Sigmoid colon (tissue), 7 donors: ENCODE data around the gene SETBP1. TPM values are rescaled to one million over a fixed set of nuclear protein-coding genes. Genes with fewer than 3 reads are reported as not detected.

Experiments
- DNase-seq: peaks from one replicate; pipeline ENCODE4 v3.0.0-alpha.2; 2019
- H3K27ac ChIP-seq, 4 donors: fragments of 200-600 bp; sonication (generic); one replicate each; pipeline ENCODE4 v1.5.1; 2016 to 2019; ENCODE audit warnings: mild to moderate bottlenecking in 1 of 4
- H3K27me3 ChIP-seq, 3 donors: fragments of 200-600 bp; sonication (generic); one replicate each; pipeline ENCODE4 v1.5.1; 2019; ENCODE audit warnings: mild to moderate bottlenecking in 1 of 3
- H3K36me3 ChIP-seq, 4 donors: fragments of 200-600 bp; sonication (generic); one replicate each; pipeline ENCODE4 v1.5.1; 2016 to 2019
- H3K4me1 ChIP-seq, 4 donors: fragments of 200-600 bp; sonication (generic); one replicate each; pipeline ENCODE4 v1.5.1; 2017 to 2019
- H3K4me3 ChIP-seq, 4 donors: fragments of 200-600 bp; sonication (generic); one replicate each; pipeline ENCODE4 v1.5.1; 2017 to 2019; ENCODE audit warnings: mild to moderate bottlenecking in 2 of 4, moderate library complexity in 1 of 4
- H3K9me3 ChIP-seq, 4 donors: fragments of 200-600 bp in 3 of 4; sonication (generic) in 3 of 4; one replicate each; pipeline versions ENCODE4 v1.5.1 to v1.6.1; 2013 to 2019
- EP300 ChIP-seq, 4 donors: sonication (generic); formaldehyde crosslinking; IDR thresholded peaks; one replicate each; pipeline ENCODE4 v1.6.1; 2017; ENCODE audit warnings: antibody characterized with exemption in 4 of 4
- POLR2A ChIP-seq, 2 donors: fragments of 450-650 bp; IDR thresholded peaks; one replicate each; pipeline ENCODE4 v1.6.1; 2016; ENCODE audit warnings: antibody characterized with exemption in 2 of 2, mild to moderate bottlenecking in 2 of 2, moderate library complexity in 2 of 2
- POLR2AphosphoS5 ChIP-seq, 4 donors: sonication (generic); formaldehyde crosslinking; IDR thresholded peaks; one replicate each; pipeline ENCODE4 v1.6.1; 2017; ENCODE audit warnings: antibody characterized with exemption in 4 of 4
- WGBS, 2 donors: extraction: QIAGEN DNeasy Blood & Tissue Kit; methylation state at CpG; one replicate each; pipeline ENCODE4 v1.1.7; 2013; 5-methylcytosine and 5-hydroxymethylcytosine counted together
- intact Hi-C: fragments of 100-400 bp; cut with DNase I; formaldehyde crosslinking; loops from one replicate; pipeline ENCODE4 v1.15.1; 2023
- polyA plus RNA-seq, 3 donors: library from polyadenylated mRNA; stranded (reverse); fragments of 200-250 nt; gene quantifications; one replicate each; pipeline ENCODE4 v1.2.3, GENCODE V29; 2013
- total RNA-seq, 4 donors: library from RNA; depleted of rRNA; stranded (reverse); fragments of >200 nt; gene quantifications; one replicate each; pipeline ENCODE4 v1.1.0, GENCODE V29; 2016
- TF ChIP-seq, protein P1 (sequence below), 4 experiments: fragments of 450-650 bp in 3 of 4; fragments of 200-600 bp in 1 of 4; IDR thresholded peaks; one replicate each; pipeline ENCODE4 v1.5.1; 2016 to 2019; ENCODE audit warnings: antibody characterized with exemption in 4 of 4, mild to moderate bottlenecking in 3 of 4, moderate library complexity in 2 of 4
- donor health status: healthy with polysubstance abuse.
- donor health status: Bipolar disorder and iron deficiency.
- donor health status: healthy.

SETBP1 gene
- total and polyA plus RNA-seq, 7 donors: 0.69 to 100 (median 67.9) TPM

DNA sequence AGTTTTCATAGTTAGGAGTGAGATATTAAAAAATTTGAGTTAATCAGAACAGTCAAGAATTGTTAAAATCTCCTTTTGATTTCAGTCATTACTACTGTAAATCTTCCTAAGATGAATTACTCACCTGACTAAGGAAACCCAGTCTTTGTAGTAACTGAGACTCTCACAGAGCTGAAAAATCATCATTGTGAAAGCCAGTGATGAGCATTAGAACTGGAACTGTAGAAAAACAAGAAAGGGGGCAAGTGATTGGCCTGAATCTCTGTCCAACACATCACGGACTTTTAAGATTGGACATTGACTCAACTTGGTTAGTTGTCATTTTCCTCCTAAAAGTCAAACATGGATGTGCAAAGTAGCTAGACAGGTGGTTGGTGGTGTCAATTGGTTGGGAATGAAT is 21.9 kb downstream of the SETBP1 start:
- DNase-seq: no peak
- H3K27ac ChIP-seq: peak overlapping the region in 2 of 4 donors; percentile 84 to 88
- TF ChIP-seq, protein P1, sequence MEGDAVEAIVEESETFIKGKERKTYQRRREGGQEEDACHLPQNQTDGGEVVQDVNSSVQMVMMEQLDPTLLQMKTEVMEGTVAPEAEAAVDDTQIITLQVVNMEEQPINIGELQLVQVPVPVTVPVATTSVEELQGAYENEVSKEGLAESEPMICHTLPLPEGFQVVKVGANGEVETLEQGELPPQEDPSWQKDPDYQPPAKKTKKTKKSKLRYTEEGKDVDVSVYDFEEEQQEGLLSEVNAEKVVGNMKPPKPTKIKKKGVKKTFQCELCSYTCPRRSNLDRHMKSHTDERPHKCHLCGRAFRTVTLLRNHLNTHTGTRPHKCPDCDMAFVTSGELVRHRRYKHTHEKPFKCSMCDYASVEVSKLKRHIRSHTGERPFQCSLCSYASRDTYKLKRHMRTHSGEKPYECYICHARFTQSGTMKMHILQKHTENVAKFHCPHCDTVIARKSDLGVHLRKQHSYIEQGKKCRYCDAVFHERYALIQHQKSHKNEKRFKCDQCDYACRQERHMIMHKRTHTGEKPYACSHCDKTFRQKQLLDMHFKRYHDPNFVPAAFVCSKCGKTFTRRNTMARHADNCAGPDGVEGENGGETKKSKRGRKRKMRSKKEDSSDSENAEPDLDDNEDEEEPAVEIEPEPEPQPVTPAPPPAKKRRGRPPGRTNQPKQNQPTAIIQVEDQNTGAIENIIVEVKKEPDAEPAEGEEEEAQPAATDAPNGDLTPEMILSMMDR (IDR thresholded peaks at IDR 0.05): no peak
- no peak for TF ChIP-seq POLR2A (IDR thresholded peaks at IDR 0.05)
- no peak for TF ChIP-seq EP300 (IDR thresholded peaks at IDR 0.05)
- TF ChIP-seq POLR2AphosphoS5 (IDR thresholded peaks at IDR 0.05): no peak

DNA sequence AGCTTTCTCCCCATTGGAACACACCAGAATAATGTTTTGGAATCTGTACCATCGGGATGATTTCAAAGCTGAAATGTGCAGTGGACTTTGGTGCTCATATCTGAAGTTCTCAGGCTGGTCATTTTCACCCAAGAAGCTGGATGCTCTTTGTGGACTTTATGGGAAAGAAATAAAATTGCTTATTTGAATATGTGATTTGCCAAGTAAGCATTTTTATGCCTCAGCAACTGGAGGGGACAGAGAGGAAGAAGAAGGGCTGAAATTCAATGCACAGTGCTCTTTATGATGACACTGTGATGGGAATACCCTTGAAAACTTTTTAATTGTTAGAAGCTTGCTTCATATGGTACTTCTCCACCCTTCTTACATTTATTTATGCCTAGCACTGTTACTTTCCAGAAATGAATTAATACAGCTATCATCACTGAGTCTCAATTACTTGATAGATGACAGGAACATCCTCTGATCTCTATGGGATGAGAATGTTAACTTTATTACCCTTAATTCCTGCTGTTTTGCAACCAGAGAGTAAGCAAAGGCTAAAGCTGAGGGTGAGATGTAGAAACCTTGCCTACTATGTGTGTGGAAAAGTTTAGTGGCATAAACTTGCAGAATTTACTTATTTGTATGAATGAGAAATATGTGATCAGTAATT is 23.6 kb downstream of the SETBP1 start:
- peaks cover 0 to 95% (median 65%) of the 10 kb centered on the region in 4 donors for H3K4me1 ChIP-seq
- TF ChIP-seq POLR2A (IDR thresholded peaks at IDR 0.05) (no peak), POLR2AphosphoS5 (IDR thresholded peaks at IDR 0.05) (no peak), EP300 (IDR thresholded peaks at IDR 0.05) (no peak)
- TF ChIP-seq, protein P1 (IDR thresholded peaks at IDR 0.05): no peak
- peaks cover 0 to 4% (median 0%) of the 10 kb centered on the region in 4 donors for H3K36me3 ChIP-seq
- H3K9me3 ChIP-seq: no peaks in the 10 kb centered on the region
- H3K27me3 ChIP-seq: no peaks in the 10 kb centered on the region
- peak overlapping the region in 3 of 4 donors; percentile 43 to 51 (median 46) for H3K27ac ChIP-seq
- H3K4me3 ChIP-seq: no peak overlapping the region
- intact Hi-C loops: no loop called here
- DNase-seq: no peak
- WGBS, 2 donors: 93 to 94% methylated on average over 1 of the region's 1 CpG

More for the DNA sequence above, 21.9 kb downstream of the SETBP1 start:
- no peaks in the 10 kb centered on the region for H3K27me3 ChIP-seq
- H3K36me3 ChIP-seq: peaks cover 0 to 4% (median 0%) of the 10 kb centered on the region in 4 donors
- intact Hi-C loops: no loop called here
- no peak overlapping the region for H3K4me3 ChIP-seq
- H3K9me3 ChIP-seq: no peaks in the 10 kb centered on the region
- 94 to 98% methylated on average over 1 of the region's 1 CpG for WGBS, 2 donors
- peaks cover 0 to 90% (median 59%) of the 10 kb centered on the region in 4 donors for H3K4me1 ChIP-seq

DNA sequence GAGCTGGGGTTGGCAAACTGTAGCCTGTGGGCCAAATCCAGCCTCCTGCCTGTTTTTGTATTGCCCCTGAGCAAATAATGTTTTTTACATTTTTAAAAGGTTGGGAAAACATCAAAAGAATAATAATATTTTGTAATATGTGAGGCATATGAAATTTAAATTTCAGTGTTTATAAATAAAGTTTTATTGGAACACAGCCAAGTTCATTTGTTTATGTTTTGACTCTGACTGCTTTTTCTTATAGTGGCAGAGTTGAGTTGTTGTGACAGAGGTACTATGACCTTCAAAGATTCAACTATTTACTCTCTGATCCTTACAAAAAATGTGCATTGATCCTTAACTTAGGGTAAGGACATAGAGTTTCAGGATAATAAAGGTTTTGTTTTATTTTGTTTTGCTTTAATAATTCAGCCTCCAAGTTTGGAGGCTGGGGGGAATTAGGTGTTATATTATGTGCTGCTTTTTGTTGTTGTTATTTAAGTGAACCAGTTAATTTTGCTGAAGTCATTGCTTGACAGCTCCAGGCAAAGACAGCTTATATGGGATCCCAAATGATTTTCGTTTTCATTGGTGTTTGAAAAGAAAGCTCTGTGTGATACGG is 24.5 kb downstream of the SETBP1 start:
- Histone ChIP-seq H3K36me3 (peaks cover 0 to 4% (median 0%) of the 10 kb centered on the region in 4 donors), H3K27me3 (no peaks in the 10 kb centered on the region), H3K4me1 (peaks cover 0 to 95% (median 64%) of the 10 kb centered on the region in 4 donors), H3K4me3 (no peak overlapping the region), H3K27ac (peak overlapping the region in 3 of 4 donors; percentile 43 to 51 (median 46)), H3K9me3 (no peaks in the 10 kb centered on the region)
- intact Hi-C loops: no loop called here
- TF ChIP-seq, protein P1 (IDR thresholded peaks at IDR 0.05): no peak
- TF ChIP-seq POLR2A (IDR thresholded peaks at IDR 0.05) (no peak), EP300 (IDR thresholded peaks at IDR 0.05) (no peak), POLR2AphosphoS5 (IDR thresholded peaks at IDR 0.05) (peak in 1 of 4 donors; percentile 29)
- 91 to 92% methylated on average over 2 of the region's 2 CpGs for WGBS, 2 donors
- no peak for DNase-seq

DNA sequence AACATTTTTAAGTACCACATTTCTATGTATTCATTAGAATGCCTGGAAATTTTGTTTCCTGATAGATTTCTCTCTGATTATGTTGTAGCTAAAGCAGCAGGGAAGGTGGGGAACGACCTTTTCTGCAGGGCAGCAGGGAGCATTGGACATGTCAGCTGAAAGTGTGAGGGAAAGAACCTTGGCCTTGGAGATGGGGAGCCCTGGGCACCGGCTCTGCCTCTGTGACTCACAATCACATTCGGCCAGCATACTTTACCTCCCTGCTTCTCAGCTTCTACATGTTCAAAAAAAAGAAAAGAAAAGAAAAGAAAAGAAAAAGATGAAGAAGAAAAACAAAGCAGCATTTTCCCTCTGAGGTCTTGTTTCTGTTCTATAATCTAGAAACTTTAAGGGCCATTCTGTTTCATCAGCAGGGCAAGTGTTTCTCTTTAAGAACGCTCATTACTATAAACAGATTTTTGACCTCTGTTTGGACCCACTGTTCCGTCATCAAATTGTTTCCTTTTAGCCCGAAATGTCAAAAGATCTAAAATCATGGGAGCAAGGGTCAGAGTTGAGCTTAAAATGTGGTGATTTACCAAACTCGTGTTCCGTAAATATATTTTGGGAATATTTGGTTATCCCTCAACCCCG is 27.9 kb downstream of the SETBP1 start:
- peaks cover 0 to 6% (median 0%) of the 10 kb centered on the region in 4 donors for H3K36me3 ChIP-seq
- no peak overlapping the region for H3K4me3 ChIP-seq
- H3K27ac ChIP-seq: peak overlapping the region; percentile 65 to 88 (median 76)
- intact Hi-C loops: no loop called here
- H3K27me3 ChIP-seq: no peaks in the 10 kb centered on the region
- 81 to 87% methylated on average over 9 of the region's 9 CpGs for WGBS, 2 donors
- no peaks in the 10 kb centered on the region for H3K9me3 ChIP-seq
- H3K4me1 ChIP-seq: peaks cover 0 to 84% (median 59%) of the 10 kb centered on the region in 4 donors
- TF ChIP-seq POLR2AphosphoS5 (IDR thresholded peaks at IDR 0.05) (peak in 2 of 4 donors; percentile 11 to 18), EP300 (IDR thresholded peaks at IDR 0.05) (no peak)
- no peak for DNase-seq
